Measurements from ENCODE around the gene LAMB4.

Gene LAMB4

GRCh38 chr7:108012499-108013430 lies 117.4 kb downstream of the LAMB4 start:
- in situ Hi-C loops (cut with MboI; ENCODE audit: low sequenced_read_pairs, unreplicated experiment), result no loop called here
- DNase-seq (ENCODE audit: low spot score), result no peak
- TF ChIP-seq CTCF (IDR thresholded peaks at IDR 0.05; ENCODE audit: borderline replicate concordance, control extremely low read depth, extremely low read depth, insufficient read depth, missing control alignments), result no peak

- DNase-seq (ENCODE audit: low spot score), result no peak
- in situ Hi-C loops (cut with MboI; ENCODE audit: low sequenced_read_pairs, unreplicated experiment), result no loop called here
- TF ChIP-seq CTCF (IDR thresholded peaks at IDR 0.05; ENCODE audit: borderline replicate concordance, control extremely low read depth, extremely low read depth, insufficient read depth, missing control alignments), result no peak
These were observed 119.8 kb downstream of the LAMB4 start for GRCh38 chr7:108010377-108010776.

- no peak for DNase-seq (ENCODE audit: low spot score)
- in situ Hi-C loops (cut with MboI; ENCODE audit: low sequenced_read_pairs, unreplicated experiment), result no loop called here
- no peak for TF ChIP-seq CTCF (IDR thresholded peaks at IDR 0.05; ENCODE audit: borderline replicate concordance, control extremely low read depth, extremely low read depth, insufficient read depth, missing control alignments)
These were observed 120.3 kb downstream of the LAMB4 start for GRCh38 chr7:108009873-108010272.

GRCh38 chr7:108008827-108009226 lies 121.3 kb downstream of the LAMB4 start:
- no peak for TF ChIP-seq CTCF (IDR thresholded peaks at IDR 0.05; ENCODE audit: borderline replicate concordance, control extremely low read depth, extremely low read depth, insufficient read depth, missing control alignments)
- in situ Hi-C loops (cut with MboI; ENCODE audit: low sequenced_read_pairs, unreplicated experiment), result no loop called here
- no peak for DNase-seq (ENCODE audit: low spot score)

GRCh38 chr7:108008240-108008639 lies 121.9 kb downstream of the LAMB4 start:
- in situ Hi-C loops (cut with MboI; ENCODE audit: low sequenced_read_pairs, unreplicated experiment), result no loop called here
- no peak for DNase-seq (ENCODE audit: low spot score)
- TF ChIP-seq CTCF (IDR thresholded peaks at IDR 0.05; ENCODE audit: borderline replicate concordance, control extremely low read depth, extremely low read depth, insufficient read depth, missing control alignments), result no peak

- no peak for TF ChIP-seq CTCF (IDR thresholded peaks at IDR 0.05; ENCODE audit: borderline replicate concordance, control extremely low read depth, extremely low read depth, insufficient read depth, missing control alignments)
These were observed 122.4 kb downstream of the LAMB4 start for GRCh38 chr7:108007762-108008161.

More at GRCh38 chr7:108007762-108008161, 122.4 kb downstream of the LAMB4 start:
- in situ Hi-C loops (cut with MboI; ENCODE audit: low sequenced_read_pairs, unreplicated experiment), result no loop called here
- DNase-seq (ENCODE audit: low spot score), result no peak
